ENCODE results near the gene KCNH6. TPM values are rescaled to one million over a fixed set of nuclear protein-coding genes. Genes with fewer than 3 reads are reported as not detected.

The KCNH6 gene
- total and polyA plus RNA-seq, 4 donors: 0.09 TPM; not detected in 3

DNA sequence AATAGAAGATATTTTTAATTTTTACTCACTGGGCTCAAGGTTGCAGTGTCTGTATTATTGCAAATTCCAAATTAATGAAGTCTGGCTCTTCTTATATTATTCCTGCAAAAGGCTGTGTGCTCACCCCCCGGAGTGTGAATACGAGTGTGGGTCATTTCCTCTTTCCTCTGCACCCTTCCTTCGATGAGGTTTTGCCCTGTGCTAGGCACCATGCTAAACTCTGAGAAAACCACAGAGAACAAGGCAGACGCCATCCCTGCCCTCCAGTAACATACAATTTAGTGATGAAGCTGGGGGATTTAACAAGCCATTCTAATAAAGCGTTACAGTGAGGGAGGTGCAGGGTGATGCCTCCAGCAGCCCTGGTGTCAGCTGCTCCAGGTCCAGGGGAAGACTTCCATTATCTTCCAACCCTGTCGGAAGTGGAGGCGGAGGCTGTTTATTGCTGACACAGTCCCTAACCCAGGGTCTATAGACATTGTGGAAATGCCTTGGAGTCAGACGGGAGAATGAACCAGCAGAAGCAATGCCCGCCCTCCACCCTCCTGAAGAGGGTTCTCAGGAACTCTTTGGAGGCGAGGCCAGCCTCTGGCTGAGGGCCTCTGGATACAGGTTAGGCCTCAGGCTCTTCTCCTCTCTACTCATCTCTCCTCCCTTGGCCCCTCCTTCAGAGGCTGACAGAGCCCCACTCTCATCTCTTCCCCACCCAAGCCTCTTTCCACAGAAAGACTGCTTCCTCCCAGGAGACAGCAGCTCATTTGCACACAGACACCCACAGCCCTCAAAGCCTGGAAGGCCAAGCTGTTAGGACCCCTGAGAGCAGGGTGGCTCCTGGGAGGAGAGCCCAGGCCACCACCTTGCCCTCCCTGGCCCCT, 48.3 kb upstream of the KCNH6 start:
- Histone ChIP-seq H3K36me3 (ENCODE audit: control insufficient read depth in 4 of 4, insufficient read depth in 3 of 4, low read depth in 1 of 4, low read length in 3 of 4) (no peaks in the 10 kb centered on the region), H3K9ac (ENCODE audit: low read depth in 1 of 2, low read length in 2 of 2) (no peak overlapping the region), H3K27ac (ENCODE audit: low read depth in 1 of 2, low read length in 2 of 2) (no peak overlapping the region), H3K27me3 (ENCODE audit: control insufficient read depth in 4 of 4, insufficient read depth in 4 of 4, low read length in 3 of 4) (peaks cover 0 to 8% (median 4%) of the 10 kb centered on the region in 4 donors), H3K4me3 (ENCODE audit: low read depth in 1 of 3, low read length in 3 of 3) (no peak overlapping the region), H3K9me3 (ENCODE audit: control insufficient read depth in 4 of 4, low read length in 3 of 4) (no peaks in the 10 kb centered on the region), H3K4me1 (ENCODE audit: control insufficient read depth in 4 of 4, insufficient read depth in 4 of 4, low read length in 3 of 4) (peaks cover 5 to 16% (median 10%) of the 10 kb centered on the region in 4 donors)
- 75% methylated on average over 10 of the region's 10 CpGs for WGBS
- TF ChIP-seq EGR1 (IDR thresholded peaks at IDR 0.05; ENCODE audit: low read depth in 2 of 2) (no peak), TAF1 (conservative IDR thresholded peaks at IDR 0.05) (no peak)
- DNase-seq (ENCODE audit: low spot score): no peak

DNA sequence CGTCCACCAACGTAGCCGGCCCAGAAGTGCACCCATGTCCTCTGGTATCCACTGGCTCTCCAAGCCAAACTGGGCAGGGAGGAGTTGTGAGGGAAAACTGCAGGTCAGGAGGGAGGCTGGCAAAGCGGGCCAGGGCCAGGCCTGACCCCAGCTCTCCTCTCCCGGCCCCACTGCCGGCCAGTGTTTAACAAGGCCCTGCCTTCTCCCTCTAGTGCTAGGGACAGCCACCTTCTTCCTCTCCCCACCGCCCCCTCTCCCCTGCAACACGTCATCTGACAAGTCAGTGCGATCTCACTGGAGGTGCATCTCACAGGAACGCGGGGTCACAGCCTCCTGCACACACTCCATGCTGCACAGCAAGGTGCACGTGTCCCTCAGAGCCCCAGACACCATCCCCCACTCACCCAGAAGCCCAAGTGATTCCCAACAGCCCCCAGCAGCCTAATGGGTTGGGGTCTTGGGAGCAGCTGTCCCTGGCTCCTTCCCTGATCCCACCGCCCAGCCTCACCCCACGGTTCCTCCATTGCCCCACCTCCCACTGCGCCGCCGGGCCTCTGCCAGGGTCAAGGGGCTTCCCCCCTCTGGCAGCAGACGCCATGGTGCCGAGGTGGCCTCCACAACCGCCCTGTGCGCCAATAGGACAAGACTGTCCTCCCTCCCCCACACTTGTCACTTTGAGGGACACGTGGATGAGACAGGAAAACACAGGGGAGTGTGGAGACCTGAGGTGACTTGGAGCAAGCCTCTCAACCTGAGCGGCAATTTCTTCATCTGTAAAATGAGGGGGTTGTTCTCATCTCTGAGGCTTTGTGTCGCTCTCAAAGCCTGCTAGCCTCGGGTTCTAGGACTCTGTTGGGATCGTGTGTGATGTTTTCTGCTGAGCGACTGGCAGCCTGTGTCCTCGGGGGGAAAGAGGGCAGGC, 47.4 kb upstream of the KCNH6 start:
- no peak for DNase-seq (ENCODE audit: low spot score)
- no peak overlapping the region for H3K4me3 ChIP-seq (ENCODE audit: low read depth in 1 of 3, low read length in 3 of 3)
- H3K27ac ChIP-seq (ENCODE audit: low read depth in 1 of 2, low read length in 2 of 2): no peak overlapping the region
- H3K27me3 ChIP-seq (ENCODE audit: control insufficient read depth in 4 of 4, insufficient read depth in 4 of 4, low read length in 3 of 4): peaks cover 0 to 8% (median 4%) of the 10 kb centered on the region in 4 donors
- H3K4me1 ChIP-seq (ENCODE audit: control insufficient read depth in 4 of 4, insufficient read depth in 4 of 4, low read length in 3 of 4): peaks cover 5 to 16% (median 10%) of the 10 kb centered on the region in 4 donors
- TF ChIP-seq HNF4G (IDR thresholded peaks at IDR 0.05) (no peak), RAD21 (IDR thresholded peaks at IDR 0.05) (no peak), EGR1 (IDR thresholded peaks at IDR 0.05; ENCODE audit: low read depth in 2 of 2) (no peak), NR2F2 (IDR thresholded peaks at IDR 0.05) (no peak), SP1 (IDR thresholded peaks at IDR 0.05) (no peak), HNF4A (conservative IDR thresholded peaks at IDR 0.05) (no peak), TAF1 (conservative IDR thresholded peaks at IDR 0.05) (no peak), FOXA1 (IDR thresholded peaks at IDR 0.05) (no peak), JUND (IDR thresholded peaks at IDR 0.05) (no peak), GABPA (IDR thresholded peaks at IDR 0.05 in 1 of 2, conservative IDR thresholded peaks at IDR 0.05 in 1 of 2) (no peak), RXRA (IDR thresholded peaks at IDR 0.05) (no peak), FOXA2 (IDR thresholded peaks at IDR 0.05) (no peak)
- TF ChIP-seq, protein P1, sequence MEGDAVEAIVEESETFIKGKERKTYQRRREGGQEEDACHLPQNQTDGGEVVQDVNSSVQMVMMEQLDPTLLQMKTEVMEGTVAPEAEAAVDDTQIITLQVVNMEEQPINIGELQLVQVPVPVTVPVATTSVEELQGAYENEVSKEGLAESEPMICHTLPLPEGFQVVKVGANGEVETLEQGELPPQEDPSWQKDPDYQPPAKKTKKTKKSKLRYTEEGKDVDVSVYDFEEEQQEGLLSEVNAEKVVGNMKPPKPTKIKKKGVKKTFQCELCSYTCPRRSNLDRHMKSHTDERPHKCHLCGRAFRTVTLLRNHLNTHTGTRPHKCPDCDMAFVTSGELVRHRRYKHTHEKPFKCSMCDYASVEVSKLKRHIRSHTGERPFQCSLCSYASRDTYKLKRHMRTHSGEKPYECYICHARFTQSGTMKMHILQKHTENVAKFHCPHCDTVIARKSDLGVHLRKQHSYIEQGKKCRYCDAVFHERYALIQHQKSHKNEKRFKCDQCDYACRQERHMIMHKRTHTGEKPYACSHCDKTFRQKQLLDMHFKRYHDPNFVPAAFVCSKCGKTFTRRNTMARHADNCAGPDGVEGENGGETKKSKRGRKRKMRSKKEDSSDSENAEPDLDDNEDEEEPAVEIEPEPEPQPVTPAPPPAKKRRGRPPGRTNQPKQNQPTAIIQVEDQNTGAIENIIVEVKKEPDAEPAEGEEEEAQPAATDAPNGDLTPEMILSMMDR (IDR thresholded peaks at IDR 0.05; ENCODE audit: low read depth, low read length, missing input control): no peak
- TF ChIP-seq, protein P2, sequence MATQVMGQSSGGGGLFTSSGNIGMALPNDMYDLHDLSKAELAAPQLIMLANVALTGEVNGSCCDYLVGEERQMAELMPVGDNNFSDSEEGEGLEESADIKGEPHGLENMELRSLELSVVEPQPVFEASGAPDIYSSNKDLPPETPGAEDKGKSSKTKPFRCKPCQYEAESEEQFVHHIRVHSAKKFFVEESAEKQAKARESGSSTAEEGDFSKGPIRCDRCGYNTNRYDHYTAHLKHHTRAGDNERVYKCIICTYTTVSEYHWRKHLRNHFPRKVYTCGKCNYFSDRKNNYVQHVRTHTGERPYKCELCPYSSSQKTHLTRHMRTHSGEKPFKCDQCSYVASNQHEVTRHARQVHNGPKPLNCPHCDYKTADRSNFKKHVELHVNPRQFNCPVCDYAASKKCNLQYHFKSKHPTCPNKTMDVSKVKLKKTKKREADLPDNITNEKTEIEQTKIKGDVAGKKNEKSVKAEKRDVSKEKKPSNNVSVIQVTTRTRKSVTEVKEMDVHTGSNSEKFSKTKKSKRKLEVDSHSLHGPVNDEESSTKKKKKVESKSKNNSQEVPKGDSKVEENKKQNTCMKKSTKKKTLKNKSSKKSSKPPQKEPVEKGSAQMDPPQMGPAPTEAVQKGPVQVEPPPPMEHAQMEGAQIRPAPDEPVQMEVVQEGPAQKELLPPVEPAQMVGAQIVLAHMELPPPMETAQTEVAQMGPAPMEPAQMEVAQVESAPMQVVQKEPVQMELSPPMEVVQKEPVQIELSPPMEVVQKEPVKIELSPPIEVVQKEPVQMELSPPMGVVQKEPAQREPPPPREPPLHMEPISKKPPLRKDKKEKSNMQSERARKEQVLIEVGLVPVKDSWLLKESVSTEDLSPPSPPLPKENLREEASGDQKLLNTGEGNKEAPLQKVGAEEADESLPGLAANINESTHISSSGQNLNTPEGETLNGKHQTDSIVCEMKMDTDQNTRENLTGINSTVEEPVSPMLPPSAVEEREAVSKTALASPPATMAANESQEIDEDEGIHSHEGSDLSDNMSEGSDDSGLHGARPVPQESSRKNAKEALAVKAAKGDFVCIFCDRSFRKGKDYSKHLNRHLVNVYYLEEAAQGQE (IDR thresholded peaks at IDR 0.05): no peak
- TF ChIP-seq, protein P3, sequence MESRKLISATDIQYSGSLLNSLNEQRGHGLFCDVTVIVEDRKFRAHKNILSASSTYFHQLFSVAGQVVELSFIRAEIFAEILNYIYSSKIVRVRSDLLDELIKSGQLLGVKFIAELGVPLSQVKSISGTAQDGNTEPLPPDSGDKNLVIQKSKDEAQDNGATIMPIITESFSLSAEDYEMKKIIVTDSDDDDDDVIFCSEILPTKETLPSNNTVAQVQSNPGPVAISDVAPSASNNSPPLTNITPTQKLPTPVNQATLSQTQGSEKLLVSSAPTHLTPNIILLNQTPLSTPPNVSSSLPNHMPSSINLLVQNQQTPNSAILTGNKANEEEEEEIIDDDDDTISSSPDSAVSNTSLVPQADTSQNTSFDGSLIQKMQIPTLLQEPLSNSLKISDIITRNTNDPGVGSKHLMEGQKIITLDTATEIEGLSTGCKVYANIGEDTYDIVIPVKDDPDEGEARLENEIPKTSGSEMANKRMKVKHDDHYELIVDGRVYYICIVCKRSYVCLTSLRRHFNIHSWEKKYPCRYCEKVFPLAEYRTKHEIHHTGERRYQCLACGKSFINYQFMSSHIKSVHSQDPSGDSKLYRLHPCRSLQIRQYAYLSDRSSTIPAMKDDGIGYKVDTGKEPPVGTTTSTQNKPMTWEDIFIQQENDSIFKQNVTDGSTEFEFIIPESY (IDR thresholded peaks at IDR 0.05): no peak
- TF ChIP-seq, protein P4, sequence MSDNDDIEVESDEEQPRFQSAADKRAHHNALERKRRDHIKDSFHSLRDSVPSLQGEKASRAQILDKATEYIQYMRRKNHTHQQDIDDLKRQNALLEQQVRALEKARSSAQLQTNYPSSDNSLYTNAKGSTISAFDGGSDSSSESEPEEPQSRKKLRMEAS (IDR thresholded peaks at IDR 0.05): no peak
- TF ChIP-seq, protein P5, sequence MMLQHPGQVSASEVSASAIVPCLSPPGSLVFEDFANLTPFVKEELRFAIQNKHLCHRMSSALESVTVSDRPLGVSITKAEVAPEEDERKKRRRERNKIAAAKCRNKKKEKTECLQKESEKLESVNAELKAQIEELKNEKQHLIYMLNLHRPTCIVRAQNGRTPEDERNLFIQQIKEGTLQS (IDR thresholded peaks at IDR 0.05): no peak
- H3K9me3 ChIP-seq (ENCODE audit: control insufficient read depth in 4 of 4, low read length in 3 of 4): no peaks in the 10 kb centered on the region
- WGBS: 55% methylated on average over 28 of the region's 28 CpGs
- no peak overlapping the region for H3K9ac ChIP-seq (ENCODE audit: low read depth in 1 of 2, low read length in 2 of 2)
- H3K36me3 ChIP-seq (ENCODE audit: control insufficient read depth in 4 of 4, insufficient read depth in 3 of 4, low read depth in 1 of 4, low read length in 3 of 4): no peaks in the 10 kb centered on the region
